Trophoblast cell (in vitro differentiated cells and primary cell): ENCODE results near the gene DSC2.

ENCODE experiments used
- DNase-seq, 2 donors: peaks; one replicate each; pipeline ENCODE4 v3.0.0-alpha.2; 2016
- H2AFZ ChIP-seq: 2 replicates; pipeline ENCODE4 v1.6.1; 2013; ENCODE audit warnings: low read length, moderate library complexity, mild to moderate bottlenecking; ENCODE audit not compliant: insufficient read depth, poor library complexity
- H2AK5ac ChIP-seq: 2 replicates; pipeline ENCODE4 v1.6.1; 2013; ENCODE audit warnings: mild to moderate bottlenecking, low read length
- H2BK120ac ChIP-seq: 2 replicates; pipeline ENCODE4 v1.6.1; 2013; ENCODE audit warnings: low read length, mild to moderate bottlenecking, moderate library complexity; ENCODE audit not compliant: insufficient read depth, poor library complexity
- H2BK12ac ChIP-seq: 2 replicates; pipeline ENCODE4 v1.6.1; 2013; ENCODE audit warnings: mild to moderate bottlenecking, low read length, moderate library complexity
- H2BK5ac ChIP-seq: 2 replicates; pipeline ENCODE4 v1.6.1; 2013; ENCODE audit warnings: low read length, low read depth, moderate library complexity, mild to moderate bottlenecking; ENCODE audit not compliant: poor library complexity
- H3K14ac ChIP-seq: 2 replicates; pipeline ENCODE4 v1.6.1; 2013; ENCODE audit warnings: mild to moderate bottlenecking, low read length
- H3K18ac ChIP-seq: 2 replicates; pipeline ENCODE4 v1.6.1; 2013; ENCODE audit warnings: mild to moderate bottlenecking, low read length
- H3K23ac ChIP-seq: 2 replicates; pipeline ENCODE4 v1.6.1; 2013; ENCODE audit warnings: low read length
- H3K27ac ChIP-seq: 2 replicates; pipeline ENCODE4 v1.5.1; 2013; ENCODE audit warnings: low read depth, mild to moderate bottlenecking, inconsistent platforms, low read length, moderate library complexity
- H3K27me3 ChIP-seq: 2 replicates; pipeline ENCODE4 v1.6.1; 2013; ENCODE audit warnings: inconsistent platforms, mild to moderate bottlenecking, low read length, moderate library complexity; ENCODE audit not compliant: insufficient read depth
- H3K36me3 ChIP-seq, 2 experiments: 1 replicate in 1 of 2; 2 replicates in 1 of 2; pipeline ENCODE4 v1.6.1; 2013; ENCODE audit warnings: low read length in 2 of 2, mild to moderate bottlenecking in 2 of 2, moderate library complexity in 1 of 2; ENCODE audit not compliant: insufficient read depth in 2 of 2, control insufficient read depth in 1 of 2
- H3K4ac ChIP-seq: 2 replicates; pipeline ENCODE4 v1.6.1; 2013; ENCODE audit warnings: low read depth, mild to moderate bottlenecking, low read length, moderate library complexity
- H3K4me1 ChIP-seq, 2 experiments: 1 replicate in 1 of 2; 2 replicates in 1 of 2; pipeline ENCODE4 v1.6.1; 2013; ENCODE audit warnings: low read length in 2 of 2, mild to moderate bottlenecking in 2 of 2, moderate library complexity in 1 of 2; ENCODE audit not compliant: insufficient read depth in 2 of 2, control insufficient read depth in 1 of 2
- H3K4me2 ChIP-seq: 2 replicates; pipeline ENCODE4 v1.6.1; 2013; ENCODE audit warnings: inconsistent platforms, mild to moderate bottlenecking, low read length, moderate library complexity
- H3K4me3 ChIP-seq: 2 replicates; pipeline ENCODE4 v1.5.1; 2013; ENCODE audit warnings: mild to moderate bottlenecking, low read depth, low read length, inconsistent platforms
- H3K79me1 ChIP-seq: one replicate; pipeline ENCODE4 v1.6.1; 2013; ENCODE audit warnings: low read length
- H3K79me2 ChIP-seq: 2 replicates; pipeline ENCODE4 v1.6.1; 2013; ENCODE audit warnings: low read length, mild to moderate bottlenecking; ENCODE audit not compliant: control insufficient read depth, insufficient read depth, poor library complexity
- H3K9ac ChIP-seq: 2 replicates; pipeline ENCODE4 v1.6.1; 2013; ENCODE audit warnings: mild to moderate bottlenecking, low read length
- H3K9me3 ChIP-seq: 2 replicates; pipeline ENCODE4 v1.6.1; 2013; ENCODE audit warnings: low read depth, mild to moderate bottlenecking, control low read depth, inconsistent platforms, low read length; ENCODE audit not compliant: insufficient read depth
- H4K12ac ChIP-seq: 2 replicates; pipeline ENCODE4 v1.6.1; 2013; ENCODE audit warnings: low read depth, mild to moderate bottlenecking, low read length, moderate library complexity
- H4K8ac ChIP-seq: 2 replicates; pipeline ENCODE4 v1.6.1; 2013; ENCODE audit warnings: low read depth, mild to moderate bottlenecking, low read length, moderate library complexity
- H4K91ac ChIP-seq: one replicate; pipeline ENCODE4 v1.6.1; 2013; ENCODE audit warnings: low read depth, mild to moderate bottlenecking, low read length, moderate library complexity
- WGBS: extraction: QIAGEN DNeasy Blood & Tissue Kit; methylation state at CpG from one replicate; pipeline ENCODE4 v1.1.7; 2013; ENCODE audit warnings: missing lambda C conversion rate; ENCODE audit not compliant: insufficient read length, insufficient coverage; ENCODE audit errors: extremely low coverage; 5-methylcytosine and 5-hydroxymethylcytosine counted together

Gene DSC2

DNA sequence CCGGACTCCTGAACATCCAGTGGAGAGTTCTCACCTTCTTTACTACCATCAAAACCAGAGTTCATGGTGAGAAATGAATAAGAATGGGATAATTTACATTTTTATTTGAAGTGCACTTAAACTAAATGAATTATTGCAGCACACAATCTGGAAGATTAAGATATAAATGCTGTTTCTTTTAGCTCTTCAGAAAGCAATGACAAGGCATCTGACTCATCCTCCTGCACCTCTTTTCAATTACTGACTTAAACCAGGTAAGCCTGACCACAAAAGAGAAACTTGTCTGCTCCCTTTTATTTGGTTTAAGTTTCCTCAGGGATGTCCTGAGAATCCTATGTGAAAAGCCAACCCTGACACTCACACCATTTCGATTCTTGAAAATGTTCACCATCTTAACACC lies 720 bp upstream of the DSC2 start:
- Histone ChIP-seq H2AK5ac (no peak overlapping the region), H3K18ac (no peak overlapping the region), H2AFZ (no peak overlapping the region), H3K79me1 (peaks cover 21% of the 10 kb centered on the region), H3K4ac (no peak overlapping the region), H3K27ac (peak overlapping the region; percentile 97), H3K14ac (no peak overlapping the region), H3K9ac (no peak overlapping the region), H3K23ac (no peak overlapping the region), H3K4me2 (no peak overlapping the region), H3K36me3 (no peaks in the 10 kb centered on the region), H2BK12ac (no peak overlapping the region), H4K8ac (no peak overlapping the region), H3K9me3 (no peaks in the 10 kb centered on the region), H2BK5ac (no peak overlapping the region), H4K12ac (no peak overlapping the region), H2BK120ac (no peak overlapping the region), H4K91ac (no peak overlapping the region), H3K4me3 (no peak overlapping the region), H3K79me2 (peaks cover 18% of the 10 kb centered on the region), H3K27me3 (no peaks in the 10 kb centered on the region), H3K4me1 (peaks cover 2 to 6% of the 10 kb centered on the region in 2 experiments)
- no CpG with 5 or more reads among the region's 2 CpGs for WGBS
- peak in 1 of 2 donors; percentile 8 for DNase-seq

- peak overlapping the region; percentile 42 for H2BK12ac ChIP-seq
- DNase-seq = peak; percentile 48 to 60
- peak overlapping the region; percentile 97 for H3K27ac ChIP-seq
- peak overlapping the region; percentile 87 for H3K4ac ChIP-seq
- peak overlapping the region; percentile 84 for H4K8ac ChIP-seq
- H3K14ac ChIP-seq = peak overlapping the region; percentile 92
- peak overlapping the region; percentile 94 for H3K4me3 ChIP-seq
- no peaks in the 10 kb centered on the region for H3K9me3 ChIP-seq
- H3K79me2 ChIP-seq = peaks cover 18% of the 10 kb centered on the region
- peak overlapping the region; percentile 67 for H2AFZ ChIP-seq
- H2AK5ac ChIP-seq = peak overlapping the region; percentile 64
- H3K9ac ChIP-seq = peak overlapping the region; percentile 96
- H3K18ac ChIP-seq = peak overlapping the region; percentile 90
- no peaks in the 10 kb centered on the region for H3K27me3 ChIP-seq
- peak overlapping the region; percentile 78 for H3K4me2 ChIP-seq
- no CpG with 5 or more reads among the region's 72 CpGs for whole genome bisulfite sequencing
- peak overlapping the region; percentile 94 for H4K12ac ChIP-seq
- H4K91ac ChIP-seq = peak overlapping the region; percentile 98
- H3K36me3 ChIP-seq = no peaks in the 10 kb centered on the region
- peak overlapping the region; percentile 91 for H2BK5ac ChIP-seq
- no peak overlapping the region for H3K23ac ChIP-seq
- peaks cover 2 to 6% of the 10 kb centered on the region in 2 experiments for H3K4me1 ChIP-seq
- peaks cover 21% of the 10 kb centered on the region for H3K79me1 ChIP-seq
- peak overlapping the region; percentile 93 for H2BK120ac ChIP-seq
Observed at GRCh38 chr18:31101183-31102024, 817 bp downstream of the DSC2 start.

GRCh38 chr18:31100436-31101182 lies 1.6 kb downstream of the DSC2 start:
- Histone ChIP-seq H2BK12ac (no peak overlapping the region), H3K36me3 (no peaks in the 10 kb centered on the region), H4K12ac (no peak overlapping the region), H3K27me3 (no peaks in the 10 kb centered on the region), H3K4me3 (peak overlapping the region; percentile 94), H3K4ac (peak overlapping the region; percentile 92), H3K79me2 (peaks cover 18% of the 10 kb centered on the region), H2AFZ (no peak overlapping the region), H2AK5ac (no peak overlapping the region), H3K27ac (peak overlapping the region; percentile 97), H3K4me1 (peaks cover 2 to 6% of the 10 kb centered on the region in 2 experiments), H3K9me3 (no peaks in the 10 kb centered on the region), H3K18ac (peak overlapping the region; percentile 51), H3K9ac (peak overlapping the region; percentile 84), H4K8ac (peak overlapping the region; percentile 72), H3K79me1 (peaks cover 21% of the 10 kb centered on the region), H2BK5ac (peak overlapping the region; percentile 91), H4K91ac (peak overlapping the region; percentile 76), H3K14ac (peak overlapping the region; percentile 48), H3K23ac (no peak overlapping the region), H3K4me2 (peak overlapping the region; percentile 73), H2BK120ac (peak overlapping the region; percentile 77)
- no CpG with 5 or more reads among the region's 23 CpGs for WGBS
- peak in 1 of 2 donors; percentile 40 for DNase-seq

GRCh38 chr18:31099450-31100230 lies 2.6 kb downstream of the DSC2 start:
- DNase-seq = no peak
- Histone ChIP-seq H3K27me3 (no peaks in the 10 kb centered on the region), H3K4me1 (peaks cover 2 to 6% of the 10 kb centered on the region in 2 experiments), H2AFZ (no peak overlapping the region), H3K79me1 (peaks cover 21% of the 10 kb centered on the region), H3K23ac (no peak overlapping the region), H3K27ac (no peak overlapping the region), H4K12ac (no peak overlapping the region), H3K14ac (peak overlapping the region; percentile 60), H2AK5ac (no peak overlapping the region), H3K4me2 (peak overlapping the region; percentile 73), H2BK120ac (no peak overlapping the region), H2BK12ac (no peak overlapping the region), H4K8ac (no peak overlapping the region), H3K79me2 (peaks cover 21% of the 10 kb centered on the region), H3K18ac (no peak overlapping the region), H4K91ac (no peak overlapping the region), H3K4me3 (peak overlapping the region; percentile 52), H3K9ac (no peak overlapping the region), H3K4ac (peak overlapping the region; percentile 99), H3K9me3 (no peaks in the 10 kb centered on the region), H3K36me3 (no peaks in the 10 kb centered on the region), H2BK5ac (no peak overlapping the region)
- no CpG with 5 or more reads among the region's 10 CpGs for WGBS
